NCI-H446 treated with DMSO at 0.1 percent for 48 hours (cell line): Measurements from ENCODE around the gene KCNA1.

Experiments
- DNase-seq: peaks from one replicate; lab custom pipeline; 2025; lab: John Stamatoyannopoulos, UW

Gene KCNA1

GRCh38 chr12:4911316-4911994 lies 1.8 kb downstream of the KCNA1 start:
- DNase-seq, result no peak

DNA sequence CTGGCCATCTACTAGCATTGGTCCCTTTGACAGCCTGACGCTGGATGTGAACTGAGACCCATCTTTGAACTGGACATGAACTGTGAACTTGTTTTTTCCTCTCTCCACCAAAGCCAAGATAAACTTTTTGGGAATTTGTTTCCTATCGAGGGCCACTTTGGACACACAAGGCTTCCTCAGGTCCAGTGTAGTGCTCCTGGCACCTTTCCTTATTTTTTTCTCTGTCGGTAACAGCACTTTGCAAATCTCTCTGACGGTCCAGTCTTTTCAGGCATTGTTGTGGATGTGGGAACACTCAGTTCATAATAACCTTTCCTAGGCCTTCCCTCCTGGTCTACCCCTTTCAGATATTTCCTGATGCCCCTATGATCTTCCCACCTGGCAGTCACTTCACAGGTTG lies 5.0 kb downstream of the KCNA1 start:
- DNase-seq, result no peak

DNA sequence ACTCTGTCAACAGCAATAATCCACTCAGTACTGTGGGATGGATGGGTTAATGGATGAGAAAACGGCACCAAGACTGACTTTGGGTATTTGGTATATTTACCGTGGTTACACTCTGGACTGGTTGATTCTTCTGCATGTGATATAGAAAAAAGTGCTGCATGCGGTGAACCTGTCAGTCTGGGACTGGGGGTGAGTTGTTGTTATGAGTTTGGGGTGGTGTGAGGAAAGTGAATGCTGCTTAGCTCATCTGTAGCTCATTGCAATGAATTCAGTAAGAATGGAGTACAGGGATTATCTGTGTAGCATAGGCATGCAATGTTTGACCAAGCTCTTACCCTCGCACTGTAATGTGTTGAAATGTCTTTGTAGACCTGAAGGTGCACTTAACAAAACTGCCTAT lies 6.0 kb downstream of the KCNA1 start:
- DNase-seq, result no peak

DNA sequence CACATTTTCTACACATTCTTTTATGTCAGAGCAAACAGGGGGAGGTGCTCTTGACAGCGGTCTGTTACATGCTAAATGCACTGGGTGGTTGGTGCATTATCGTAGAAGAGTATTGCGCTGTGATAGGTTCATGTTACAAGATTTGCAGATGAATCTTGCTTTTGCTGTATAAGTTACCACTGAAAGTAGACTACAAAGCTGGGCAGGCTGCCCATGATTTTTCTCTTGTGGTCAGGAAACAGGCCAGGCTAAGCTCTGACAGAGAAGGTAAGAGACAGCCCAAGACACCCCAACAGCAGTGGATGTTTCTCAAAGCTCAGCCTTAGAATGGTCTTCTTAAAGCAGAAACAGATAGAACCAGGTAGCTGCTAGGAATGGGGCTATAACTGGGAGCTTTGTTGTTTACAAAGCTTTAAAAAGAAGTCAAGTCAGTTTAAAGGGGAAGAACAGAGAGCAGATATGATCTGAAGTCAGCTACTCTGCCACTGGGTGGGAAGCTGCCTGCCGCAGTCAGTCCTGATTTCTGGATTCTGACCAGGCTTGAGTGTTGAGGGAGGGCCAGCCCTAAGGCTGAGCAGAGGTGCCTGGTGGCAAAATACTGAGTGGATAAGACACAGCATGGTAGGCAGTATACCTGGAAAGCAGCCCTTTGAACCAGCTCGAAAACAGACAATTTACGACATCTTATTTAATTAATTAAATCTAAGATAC lies 9.4 kb downstream of the KCNA1 start:
- DNase-seq, result no peak

DNA sequence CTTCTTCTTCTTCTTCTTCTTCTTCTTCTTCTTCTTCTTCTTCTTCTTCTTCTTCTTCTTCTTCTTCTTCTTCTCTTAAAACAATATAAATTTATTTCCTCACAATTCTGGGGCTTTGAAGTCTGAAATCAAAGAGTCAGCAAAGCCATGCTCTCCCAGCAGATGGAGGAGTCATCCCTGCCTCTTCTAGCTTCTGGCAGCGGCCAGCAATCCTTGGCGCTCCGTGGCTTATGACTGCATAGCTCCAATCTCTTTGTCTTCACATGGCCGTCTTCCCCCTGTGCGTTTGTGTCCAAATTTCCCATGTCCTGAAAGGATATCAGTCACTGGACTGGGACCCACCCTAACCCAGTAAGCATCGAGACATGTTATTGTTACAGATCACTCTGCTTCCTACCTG lies 22.9 kb downstream of the KCNA1 start:
- DNase-seq, result peak; percentile 87

GRCh38 chr12:4933411-4933810 lies 23.7 kb downstream of the KCNA1 start:
- no peak for DNase-seq

- DNase-seq, result peak; percentile 88
Measured at GRCh38 chr12:4934407-4935035, 24.8 kb downstream of the KCNA1 start.

- DNase-seq, result no peak
Measured at GRCh38 chr12:4938900-4939299, 29.2 kb downstream of the KCNA1 start.

GRCh38 chr12:4939418-4940023 lies 29.8 kb downstream of the KCNA1 start:
- no peak for DNase-seq

DNA sequence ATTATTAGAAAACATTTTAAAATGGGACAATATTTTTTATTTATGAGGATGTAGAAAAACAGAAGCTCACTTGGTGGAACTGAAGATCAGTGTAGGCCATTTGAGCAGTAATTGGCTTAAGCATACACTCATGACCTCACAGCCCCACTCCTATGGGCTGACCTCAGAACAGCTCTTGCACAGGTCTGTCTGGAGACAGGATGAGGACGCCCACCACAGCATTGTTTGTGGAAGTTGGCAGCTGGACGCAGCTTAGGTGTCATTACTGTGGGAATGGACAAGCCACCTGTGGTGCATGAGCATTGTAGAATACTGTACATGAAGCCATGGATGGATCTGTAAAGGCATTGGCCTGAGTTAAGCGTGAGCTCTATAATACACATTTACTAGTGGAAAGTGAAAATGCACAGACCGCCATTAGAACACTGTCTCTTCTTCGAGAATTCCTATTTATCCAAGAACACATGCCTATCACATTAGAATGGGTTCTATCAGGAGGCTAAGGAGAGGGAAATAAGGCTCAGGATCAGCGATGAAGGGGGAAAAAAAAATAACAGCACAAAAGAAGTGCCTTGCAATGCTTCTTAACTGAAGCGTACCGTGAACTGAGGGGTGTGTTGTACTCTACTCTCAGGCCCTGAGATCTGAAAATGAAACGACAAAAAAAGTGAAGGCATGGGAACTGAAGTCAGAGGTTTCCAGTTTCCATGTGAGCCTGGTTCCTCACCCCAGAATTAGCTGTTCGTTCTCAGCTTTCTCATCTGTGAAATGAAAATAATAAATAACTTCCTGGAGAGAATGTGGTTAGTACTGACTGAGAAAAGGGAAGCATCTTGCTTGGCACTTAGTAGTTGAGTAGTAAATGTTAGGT lies 33.6 kb downstream of the KCNA1 start:
- no peak for DNase-seq

DNA sequence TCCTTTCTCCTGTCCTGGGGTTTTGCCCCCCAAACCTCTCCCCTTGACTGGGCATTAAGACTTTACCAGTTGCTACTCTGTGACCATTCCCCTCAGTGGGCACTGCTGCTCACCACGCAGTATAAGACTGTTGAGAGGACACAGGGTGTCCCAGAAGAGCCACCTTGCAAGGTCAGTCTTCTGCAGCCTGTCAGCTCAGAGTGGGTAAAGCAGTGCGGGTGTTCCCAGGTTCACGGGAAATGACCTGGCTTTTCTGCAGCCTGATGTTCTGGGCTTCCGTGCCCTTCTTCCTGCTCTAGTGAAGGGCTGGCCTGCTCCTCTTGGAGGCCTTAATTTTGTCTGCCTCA lies 34.2 kb downstream of the KCNA1 start:
- DNase-seq, result no peak

DNA sequence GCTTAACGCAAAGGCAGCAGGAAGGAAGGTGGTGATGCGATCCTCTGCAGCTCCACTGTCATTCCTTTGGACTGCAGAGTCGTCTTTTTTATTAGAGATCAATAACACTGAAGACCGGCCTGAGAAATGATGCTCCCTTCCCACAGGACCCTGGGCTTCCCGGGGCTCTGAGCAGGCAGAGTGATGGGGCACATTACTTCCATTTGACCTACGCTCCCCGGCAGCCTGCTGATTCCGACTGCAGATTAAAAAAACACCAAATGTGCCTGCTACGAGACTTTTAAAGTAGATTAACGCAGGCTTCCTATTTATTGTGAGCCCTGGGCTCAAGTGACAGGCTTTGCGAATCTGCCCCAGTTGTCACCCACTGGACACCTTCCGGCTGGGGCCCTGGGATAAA lies 37.5 kb downstream of the KCNA1 start:
- DNase-seq, result no peak

DNA sequence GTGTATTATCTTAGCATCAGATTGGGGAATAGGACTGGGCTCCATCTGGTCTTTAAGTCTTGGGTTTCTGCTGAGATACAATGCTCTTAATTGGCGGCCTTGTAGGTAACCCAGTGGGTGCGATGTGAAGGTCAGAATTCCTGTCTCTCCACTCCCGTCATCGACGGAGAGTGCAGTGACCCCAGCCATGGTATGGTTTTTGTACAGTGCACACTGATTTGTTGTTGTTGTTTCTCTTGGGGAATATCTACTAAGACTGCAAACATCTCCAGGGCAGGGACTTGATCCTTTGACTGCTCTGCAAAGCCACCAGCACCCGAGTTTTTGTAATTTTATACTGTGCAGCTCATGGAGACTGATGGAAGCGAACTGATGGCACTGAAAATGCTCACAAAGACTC lies 41.4 kb downstream of the KCNA1 start:
- no peak for DNase-seq

DNA sequence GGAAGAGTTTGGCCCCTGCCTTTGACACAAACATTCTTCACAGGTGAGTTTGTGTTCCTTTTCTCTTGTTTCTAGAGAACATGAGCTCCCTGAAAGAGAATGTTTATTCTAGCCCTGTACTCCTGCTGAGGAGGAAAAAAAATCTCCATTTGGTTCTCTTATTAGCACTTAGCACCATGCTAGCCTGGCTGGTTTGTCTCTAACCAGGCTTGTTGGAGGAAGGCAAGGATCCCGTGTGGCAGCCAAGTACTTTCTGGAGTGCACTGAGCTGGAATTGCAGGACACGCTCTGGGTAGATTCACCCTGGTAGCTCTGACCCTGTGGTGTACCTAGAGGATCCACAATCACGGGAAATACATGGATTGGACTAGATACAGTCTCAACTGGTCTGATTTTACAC lies 41.9 kb downstream of the KCNA1 start:
- no peak for DNase-seq

DNA sequence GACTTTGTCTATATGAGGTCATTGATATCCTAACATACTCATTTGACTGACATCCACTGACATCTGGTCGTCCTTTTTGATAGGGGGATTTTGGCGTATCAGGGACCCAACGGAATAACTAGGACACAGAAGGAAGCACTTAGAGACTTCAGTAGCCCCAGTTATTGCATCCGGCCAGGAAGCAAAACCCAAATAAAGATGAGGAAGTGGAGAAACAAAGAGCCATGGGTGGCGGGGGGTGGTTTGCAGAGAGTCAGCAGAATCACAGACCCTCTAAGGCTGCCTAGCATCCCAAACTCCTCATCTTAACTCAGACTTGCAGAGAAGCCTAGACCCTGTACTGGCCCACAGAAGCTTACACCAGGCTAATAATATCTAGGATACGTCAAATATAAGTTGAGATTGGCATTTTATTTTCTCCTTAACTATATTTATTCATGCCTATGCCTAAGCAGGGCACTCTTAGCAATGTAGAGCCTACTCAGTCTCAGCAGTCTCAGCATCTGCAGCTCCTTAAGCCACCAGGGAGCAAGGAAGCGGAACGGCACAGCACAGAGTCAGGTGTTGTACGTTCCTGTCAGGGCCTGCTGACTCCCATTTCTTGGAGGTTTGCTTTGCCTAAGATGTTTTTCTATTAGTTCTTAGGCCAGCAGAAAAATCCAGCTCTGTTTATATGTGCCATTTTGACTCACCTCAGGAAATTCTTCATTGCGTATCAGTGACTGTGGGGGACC lies 45.1 kb downstream of the KCNA1 start:
- no peak for DNase-seq

DNA sequence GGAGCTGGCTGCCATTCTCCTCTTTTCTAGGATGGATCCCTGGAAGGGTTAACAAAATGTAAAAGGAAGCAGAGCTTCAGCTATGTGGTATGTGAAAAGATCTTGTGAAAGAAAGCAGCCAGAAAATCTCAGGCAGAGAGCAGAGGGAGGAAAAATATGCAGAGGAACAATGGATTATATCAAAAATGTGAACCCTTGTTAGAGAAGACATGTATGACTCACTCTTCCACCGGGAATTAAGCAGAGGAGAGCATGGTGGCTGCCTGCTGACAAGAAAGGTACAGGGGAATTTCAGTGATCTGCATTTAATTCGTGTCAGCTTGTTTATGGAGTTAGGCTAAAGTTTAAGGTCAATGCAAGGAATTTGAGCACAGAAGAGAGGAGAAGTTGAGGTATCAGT lies 46.3 kb downstream of the KCNA1 start:
- no peak for DNase-seq

GRCh38 chr12:4956968-4957367 lies 47.3 kb downstream of the KCNA1 start:
- no peak for DNase-seq

DNA sequence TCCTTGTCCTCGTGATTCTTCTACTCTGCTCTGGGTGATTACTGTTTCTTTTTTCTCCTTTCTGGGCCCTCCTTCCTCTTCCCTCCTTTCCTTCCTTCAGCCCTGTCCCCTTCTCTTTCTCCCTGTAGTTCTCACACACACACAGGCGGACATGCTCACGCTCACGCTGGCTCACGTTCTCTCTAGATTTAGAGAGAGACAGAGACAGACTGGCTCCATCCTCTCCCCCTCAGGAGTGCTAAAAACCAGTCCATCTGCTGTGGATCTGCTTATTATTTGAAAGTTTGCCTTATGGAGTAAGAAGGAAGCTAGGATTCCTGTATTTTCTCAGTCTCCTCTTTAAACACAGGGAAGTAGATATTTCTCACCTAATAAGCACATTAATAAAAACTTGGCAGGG lies 48.1 kb downstream of the KCNA1 start:
- DNase-seq, result peak; percentile 71

GRCh38 chr12:4958697-4959375 lies 49.1 kb downstream of the KCNA1 start:
- peak; percentile 82 for DNase-seq

- DNase-seq, result no peak
Measured at GRCh38 chr12:4959381-4959780, 49.7 kb downstream of the KCNA1 start.

DNA sequence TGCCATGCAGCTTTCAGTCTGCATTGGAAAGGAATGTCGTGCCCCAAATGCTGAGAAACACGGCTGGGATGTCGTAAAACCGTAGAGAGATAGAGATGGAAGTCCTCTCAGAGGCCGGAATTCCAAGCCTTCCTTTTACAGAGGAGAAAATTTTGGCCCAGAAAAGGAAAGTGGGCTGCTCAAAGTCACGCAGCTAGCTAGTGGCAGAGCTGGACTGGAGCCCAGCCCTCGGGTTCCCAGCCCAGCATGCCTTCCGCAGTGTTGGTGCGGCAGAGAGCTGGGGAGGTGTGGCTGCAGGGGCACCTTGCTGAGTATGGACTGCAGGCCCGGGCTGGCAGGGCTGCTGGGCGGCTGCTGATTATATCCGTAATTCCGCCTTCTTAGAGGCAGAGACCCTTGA lies 50.3 kb downstream of the KCNA1 start:
- DNase-seq, result peak; percentile 86
